Endodermal cell (in vitro differentiated cells): ENCODE results near the gene TARM1. TPM values are rescaled to one million over a fixed set of nuclear protein-coding genes. Genes with fewer than 3 reads are reported as not detected.

ENCODE experiments used
- DNase-seq: peaks from one replicate; pipeline ENCODE4 v3.0.0-alpha.2; 2017
- H3K27ac ChIP-seq: 2 replicates; pipeline ENCODE4 v1.5.1; 2013; ENCODE audit warnings: mild to moderate bottlenecking, low read depth, low read length, moderate library complexity
- H3K27me3 ChIP-seq: 2 replicates; pipeline ENCODE4 v1.6.1; 2013; ENCODE audit warnings: mild to moderate bottlenecking, low read length, moderate library complexity; ENCODE audit not compliant: insufficient read depth, control insufficient read depth, poor library complexity, severe bottlenecking
- H3K36me3 ChIP-seq: 2 replicates; pipeline ENCODE4 v1.7.0; 2013; ENCODE audit warnings: mild to moderate bottlenecking, low read length, moderate library complexity; ENCODE audit not compliant: control insufficient read depth, insufficient read depth
- H3K4me1 ChIP-seq: one replicate; pipeline ENCODE4 v1.7.0; 2013; ENCODE audit warnings: low read length; ENCODE audit not compliant: control insufficient read depth, insufficient read depth
- H3K4me3 ChIP-seq: 2 replicates; pipeline ENCODE4 v1.5.1; 2013; ENCODE audit warnings: mild to moderate bottlenecking, low read length, moderate library complexity
- H3K9ac ChIP-seq: 2 replicates; pipeline ENCODE4 v1.6.1; 2013; ENCODE audit warnings: mild to moderate bottlenecking, low read length, moderate library complexity; ENCODE audit not compliant: poor library complexity, severe bottlenecking; ENCODE audit errors: extremely low read depth
- H3K9me3 ChIP-seq: 2 replicates; pipeline ENCODE4 v1.6.1; 2013; ENCODE audit warnings: mild to moderate bottlenecking, low read length, moderate library complexity; ENCODE audit not compliant: control insufficient read depth
- H3K27ac Mint-ChIP-seq: 2 replicates; pipeline ENCODE4 v1.8.0; 2020; ENCODE audit warnings: mixed read lengths
- H3K27me3 Mint-ChIP-seq: 2 replicates; pipeline ENCODE4 v1.8.0; 2021; ENCODE audit warnings: mild to moderate bottlenecking, mixed read lengths; ENCODE audit not compliant: insufficient read depth
- H3K36me3 Mint-ChIP-seq: 2 replicates; pipeline ENCODE4 v1.8.0; 2020; ENCODE audit warnings: low read depth, mixed read lengths
- H3K4me1 Mint-ChIP-seq: 2 replicates; pipeline ENCODE4 v1.8.0; 2020; ENCODE audit warnings: mixed read lengths
- H3K4me3 Mint-ChIP-seq: 2 replicates; pipeline ENCODE4 v1.8.0; 2020; ENCODE audit warnings: mild to moderate bottlenecking, moderate library complexity, mixed read lengths
- H3K9me3 Mint-ChIP-seq: 2 replicates; pipeline ENCODE4 v1.8.0; 2020; ENCODE audit warnings: mild to moderate bottlenecking, mixed read lengths
- CTCF ChIP-seq: fragments of 200-600 bp; sonication (generic); conservative IDR thresholded peaks from 2 replicates; pipeline ENCODE4 v1.5.0; 2021; ENCODE audit warnings: antibody characterized with exemption, mild to moderate bottlenecking
- WGBS, 2 experiments: methylation state at CpG; one replicate each; pipeline versions ENCODE4 v1.1.5 to v1.1.7; 2013; ENCODE audit warnings: missing lambda C conversion rate in 2 of 2, mixed read lengths in 1 of 2; ENCODE audit not compliant: insufficient coverage in 1 of 2, insufficient read length in 1 of 2; 5-methylcytosine and 5-hydroxymethylcytosine counted together
- total RNA-seq, 2 donors: library from RNA; stranded (reverse); fragmentation: NEBNext Ultra II Directional in 1 of 2; extraction: Animal tissue kit (Norgen Biotek cat#: 25700) in 1 of 2; gene quantifications; 2 replicates in 1 of 2; 3 replicates in 1 of 2; pipeline ENCODE4 v1.2.1, GENCODE V29; 2021

TARM1 gene
- total RNA-seq, 2 donors from 2014 or later = not detected

GRCh38 chr19:54108496-54108895 lies 27.3 kb upstream of the TARM1 start:
- TF ChIP-seq CTCF = no peak
- no peak for DNase-seq
- Mint-ChIP-seq H3K4me3 (no peak overlapping the region), H3K4me1 (peaks cover 4% of the 10 kb centered on the region), H3K27me3 (no peaks in the 10 kb centered on the region), H3K36me3 (peaks cover 58% of the 10 kb centered on the region), H3K9me3 (no peaks in the 10 kb centered on the region), H3K27ac (no peak overlapping the region)
- no peak overlapping the region for H3K27ac ChIP-seq
- no peaks in the 10 kb centered on the region for H3K27me3 ChIP-seq
- no peak overlapping the region for H3K4me3 ChIP-seq
- H3K36me3 ChIP-seq = peaks cover 38% of the 10 kb centered on the region
- H3K4me1 ChIP-seq = no peaks in the 10 kb centered on the region
- H3K9me3 ChIP-seq = no peaks in the 10 kb centered on the region
- H3K9ac ChIP-seq = no peak overlapping the region
- WGBS, 2 experiments = 95 to 96% methylated on average over 4 to 6 of the region's 7 CpGs

GRCh38 chr19:54107876-54108490 lies 26.8 kb upstream of the TARM1 start:
- no peaks in the 10 kb centered on the region for H3K27me3 ChIP-seq
- 90 to 91% methylated on average over 15 to 20 of the region's 21 CpGs for WGBS, 2 experiments
- Mint-ChIP-seq H3K4me1 (peaks cover 6% of the 10 kb centered on the region), H3K4me3 (no peak overlapping the region), H3K27ac (no peak overlapping the region), H3K9me3 (no peaks in the 10 kb centered on the region), H3K36me3 (peaks cover 58% of the 10 kb centered on the region), H3K27me3 (no peaks in the 10 kb centered on the region)
- no peak overlapping the region for H3K9ac ChIP-seq
- no peaks in the 10 kb centered on the region for H3K4me1 ChIP-seq
- H3K27ac ChIP-seq = no peak overlapping the region
- peaks cover 34% of the 10 kb centered on the region for H3K36me3 ChIP-seq
- TF ChIP-seq CTCF = no peak
- H3K4me3 ChIP-seq = no peak overlapping the region
- no peak for DNase-seq
- no peaks in the 10 kb centered on the region for H3K9me3 ChIP-seq

- Histone ChIP-seq H3K36me3 (peaks cover 33% of the 10 kb centered on the region), H3K27me3 (no peaks in the 10 kb centered on the region), H3K9ac (no peak overlapping the region), H3K4me3 (no peak overlapping the region), H3K4me1 (no peaks in the 10 kb centered on the region), H3K9me3 (no peaks in the 10 kb centered on the region), H3K27ac (no peak overlapping the region)
- no peak for DNase-seq
- Mint-ChIP-seq H3K9me3 (no peaks in the 10 kb centered on the region), H3K36me3 (peaks cover 53% of the 10 kb centered on the region), H3K4me3 (no peak overlapping the region), H3K4me1 (peaks cover 6% of the 10 kb centered on the region), H3K27ac (no peak overlapping the region), H3K27me3 (no peaks in the 10 kb centered on the region)
- TF ChIP-seq CTCF = no peak
- WGBS, 2 experiments = 89 to 93% methylated on average over 5 to 15 of the region's 15 CpGs
These were observed 25.6 kb upstream of the TARM1 start for GRCh38 chr19:54106716-54107115.
